A549 (cell line): ENCODE measurements around the gene SLC16A1. TPM values are rescaled to one million over a fixed set of nuclear protein-coding genes. Genes with fewer than 3 reads are reported as not detected.

Experiments
- ATAC-seq, 2 experiments: fragments of 200-7000 bp in 1 of 2; fragments of >200 bp in 1 of 2; cut with Nextera tagmentation in 1 of 2; cut with Tn5 transposase in 1 of 2; 3 replicates each; pipeline versions ENCODE4 v1.8.0 to v1.9.1; 2018 to 2020; ENCODE audit warnings: mild to moderate bottlenecking in 1 of 2, moderate library complexity in 1 of 2
- CTCF ChIA-PET: fragments of 300-600 bp; sonication (Branson Sonifier 250); formaldehyde crosslinking; extraction: SDS; loops from one replicate; lab custom pipeline; 2021; ENCODE audit warnings: antibody characterized with exemption, inconsistent platforms; lab: Yijun Ruan, JAX
- POLR2A ChIA-PET: fragments of 350-600 bp; formaldehyde crosslinking; extraction: SDS; loops from one replicate; lab custom pipeline; 2021; ENCODE audit warnings: antibody characterized with exemption, inconsistent platforms; lab: Yijun Ruan, JAX
- DNase-seq, 2 experiments: peaks; one replicate each; pipeline versions ENCODE4 v3.0.0 to v3.0.0-alpha.2; 2011 to 2016; ENCODE audit warnings: low read depth in 1 of 2, low spot score in 1 of 2
- FAIRE-seq: peaks from 2 replicates; lab custom pipeline; 2011; peaks lifted over from hg19 to GRCh38; lab: Jason Lieb, UNC
- H3K27ac ChIP-seq, 2 experiments: fragments of >200 bp; sonication (Bioruptor Twin); formaldehyde crosslinking; 3 replicates each; pipeline ENCODE4 v1.5.1; 2016 to 2017
- H3K4me1 ChIP-seq: fragments of >200 bp; sonication (Bioruptor Twin); formaldehyde crosslinking; 3 replicates; pipeline ENCODE4 v1.6.1; 2016
- H3K4me2 ChIP-seq: fragments of >200 bp; sonication (Bioruptor Twin); formaldehyde crosslinking; 3 replicates; pipeline ENCODE4 v1.6.1; 2016
- H3K4me3 ChIP-seq: fragments of >200 bp; sonication (Bioruptor Twin); formaldehyde crosslinking; 3 replicates; pipeline ENCODE4 v1.5.1; 2016
- H3K9me3 ChIP-seq: fragments of >200 bp; sonication (Bioruptor Twin); formaldehyde crosslinking; 3 replicates; pipeline ENCODE4 v1.6.1; 2016
- ATOH8 ChIP-seq: fragments of 250-450 bp; sonication (Bioruptor Pico); IDR thresholded peaks from 2 replicates; pipeline ENCODE4 v1.5.0; 2020; ENCODE audit warnings: low read depth, mild to moderate bottlenecking, moderate library complexity
- BCL3 ChIP-seq: fragments of >200 bp; sonication (Bioruptor Twin); formaldehyde crosslinking; IDR thresholded peaks from 3 replicates; pipeline ENCODE4 v1.6.1; 2016
- BHLHE40 ChIP-seq: IDR thresholded peaks from 2 replicates; pipeline ENCODE4 v1.6.1; 2012; ENCODE audit warnings: low read depth, low read length, inconsistent platforms
- CBX2 ChIP-seq: fragments of 200-600 bp; sonication (generic); IDR thresholded peaks from 2 replicates; pipeline ENCODE4 v1.6.1; 2016; ENCODE audit warnings: low read depth, mild to moderate bottlenecking, borderline replicate concordance
- EHF ChIP-seq: fragments of 250-450 bp; sonication (Bioruptor Pico); IDR thresholded peaks from 2 replicates; pipeline ENCODE4 v1.5.0; 2020; ENCODE audit warnings: mild to moderate bottlenecking
- EHMT2 ChIP-seq: fragments of 200-600 bp; sonication (generic); IDR thresholded peaks from 2 replicates; pipeline ENCODE4 v1.6.1; 2016; ENCODE audit warnings: antibody characterized with exemption, low read depth, mild to moderate bottlenecking, moderate library complexity
- EP300 ChIP-seq, 2 experiments: fragments of >200 bp; sonication (Bioruptor Twin); formaldehyde crosslinking; IDR thresholded peaks; 2 replicates in 1 of 2; 3 replicates in 1 of 2; pipeline ENCODE4 v1.6.1; 2016 to 2017
- ESRRA ChIP-seq: fragments of 150-350 bp; IDR thresholded peaks from 2 replicates; pipeline ENCODE4 v1.6.1; 2014; ENCODE audit warnings: mild to moderate bottlenecking, low read length, borderline replicate concordance
- FOXS1 ChIP-seq: fragments of 250-450 bp; sonication (Bioruptor Pico); IDR thresholded peaks from 2 replicates; pipeline ENCODE4 v1.5.0; 2020; ENCODE audit warnings: mild to moderate bottlenecking, moderate library complexity
- HEYL ChIP-seq: fragments of 250-450 bp; sonication (Bioruptor Pico); IDR thresholded peaks from 2 replicates; pipeline ENCODE4 v1.8.0; 2021; ENCODE audit warnings: mild to moderate bottlenecking, moderate library complexity
- HOXA7 ChIP-seq: fragments of 250-450 bp; sonication (Bioruptor Pico); IDR thresholded peaks from 2 replicates; pipeline ENCODE4 v1.5.0; 2020; ENCODE audit warnings: mild to moderate bottlenecking, moderate library complexity
- JUN ChIP-seq, 2 experiments: fragments of >200 bp; sonication (Bioruptor Twin); formaldehyde crosslinking; IDR thresholded peaks; 2 replicates in 1 of 2; 3 replicates in 1 of 2; pipeline ENCODE4 v1.6.1; 2016 to 2017
- KDM5A ChIP-seq: fragments of 200-600 bp; sonication (generic); IDR thresholded peaks from 2 replicates; pipeline ENCODE4 v1.6.1; 2016; ENCODE audit warnings: antibody characterized with exemption, mild to moderate bottlenecking
- MAFK ChIP-seq: fragments of 450-650 bp; IDR thresholded peaks from 2 replicates; pipeline ENCODE4 v1.6.1; 2014; ENCODE audit not compliant: partially characterized antibody
- MAX ChIP-seq: IDR thresholded peaks from 2 replicates; pipeline ENCODE4 v1.6.1; 2012
- MAZ ChIP-seq: fragments of 150-350 bp; IDR thresholded peaks from 2 replicates; pipeline ENCODE4 v1.6.1; 2014; ENCODE audit warnings: antibody characterized with exemption, low read depth, low read length, borderline replicate concordance
- NFE2L2 ChIP-seq: fragments of 150-350 bp; conservative IDR thresholded peaks from 2 replicates; pipeline ENCODE4 v1.6.1; 2014; ENCODE audit warnings: low read length
- NPAS2 ChIP-seq: fragments of 250-450 bp; sonication (Bioruptor Pico); IDR thresholded peaks from 2 replicates; pipeline ENCODE4 v1.8.0; 2022; ENCODE audit warnings: mild to moderate bottlenecking, moderate library complexity, borderline replicate concordance
- PHF8 ChIP-seq: fragments of 200-600 bp; sonication (generic); IDR thresholded peaks from 2 replicates; pipeline ENCODE4 v1.6.1; 2016; ENCODE audit warnings: low read depth, mild to moderate bottlenecking, antibody characterized with exemption, moderate library complexity, borderline replicate concordance
- POLR2A ChIP-seq: IDR thresholded peaks from 2 replicates; pipeline ENCODE4 v1.6.1; 2012; ENCODE audit warnings: mild to moderate bottlenecking, low read length
- POLR2AphosphoS2 ChIP-seq: conservative IDR thresholded peaks from 2 replicates; pipeline ENCODE4 v1.6.1; 2012; ENCODE audit warnings: low read length, improper control_type of control experiment, inconsistent platforms
- RAD21 ChIP-seq, 2 experiments: fragments of >200 bp in 1 of 2; sonication (Bioruptor Twin) in 1 of 2; formaldehyde crosslinking in 1 of 2; IDR thresholded peaks in 1 of 2; conservative IDR thresholded peaks in 1 of 2; 2 replicates in 1 of 2; 3 replicates in 1 of 2; pipeline ENCODE4 v1.6.1; 2012 to 2018; ENCODE audit warnings: inconsistent platforms in 1 of 2
- RARB ChIP-seq: fragments of 250-450 bp; sonication (Bioruptor Pico); IDR thresholded peaks from 2 replicates; pipeline ENCODE4 v1.8.0; 2021; ENCODE audit warnings: mild to moderate bottlenecking, moderate library complexity
- SMC3 ChIP-seq: fragments of >200 bp; sonication (Bioruptor Twin); formaldehyde crosslinking; IDR thresholded peaks from 3 replicates; pipeline ENCODE4 v1.6.1; 2018; ENCODE audit warnings: inconsistent platforms
- SREBF2 ChIP-seq: fragments of 450-650 bp; IDR thresholded peaks from 2 replicates; pipeline ENCODE4 v1.6.1; 2014; ENCODE audit warnings: mild to moderate bottlenecking, moderate library complexity
- TP53 ChIP-seq: fragments of 250-450 bp; sonication (Bioruptor Pico); IDR thresholded peaks from 2 replicates; pipeline ENCODE4 v1.5.0; 2021; ENCODE audit warnings: mild to moderate bottlenecking, moderate library complexity
- USF2 ChIP-seq: fragments of 450-650 bp; IDR thresholded peaks from 2 replicates; pipeline ENCODE4 v1.6.1; 2014; ENCODE audit warnings: antibody characterized with exemption
- ZC3H11A ChIP-seq: fragments of 450-650 bp; IDR thresholded peaks from 2 replicates; pipeline ENCODE4 v1.6.1; 2014; ENCODE audit warnings: antibody characterized with exemption, mild to moderate bottlenecking
- ZNF302 ChIP-seq: fragments of 250-450 bp; sonication (Bioruptor Pico); IDR thresholded peaks from 2 replicates; pipeline ENCODE4 v1.9.0; 2021; ENCODE audit warnings: inconsistent platforms, mild to moderate bottlenecking, moderate library complexity
- WGBS: methylation state at CpG from one replicate; pipeline ENCODE4 v1.1.6; 2017; ENCODE audit errors: missing lambda C conversion rate; 5-methylcytosine and 5-hydroxymethylcytosine counted together
- polyA plus RNA-seq, 4 experiments: library from polyadenylated mRNA; depleted of rRNA in 3 of 4; stranded (reverse); fragments of >200 nt; fragmentation: RNase III in 1 of 4; extraction: RNeasy Plus Mini Kit Qiagen cat#74134 plus additional on column Dnase treatment in 1 of 4; gene quantifications; 2 replicates in 3 of 4; 3 replicates in 1 of 4; pipeline ENCODE4 v1.2.3, GENCODE V29; 2011 to 2017

Gene SLC16A1
- polyA plus RNA-seq, 2 of the 4 experiments (the other 2 are of a cell fraction), result 42.7 to 70.2 TPM

- H3K4me2 ChIP-seq, result no peak overlapping the region
- POLR2A ChIA-PET, result no interaction called here
- H3K4me3 ChIP-seq, result no peak overlapping the region
- H3K4me1 ChIP-seq, result no peaks in the 10 kb centered on the region
- WGBS, result 98% methylated on average over 3 of the region's 3 CpGs
- CTCF ChIA-PET, result interaction anchor here (2.6 kb wide), 1 partner anchor 65 kb away, joined by 7 read pairs; no protein-coding TSS in a partner anchor
- H3K9me3 ChIP-seq, result no peaks in the 10 kb centered on the region
- DNase-seq (no peak), FAIRE-seq (no peak), ATAC-seq (no peak)
- no peak for TF ChIP-seq USF2
- TF ChIP-seq ZC3H11A, result no peak
- TF ChIP-seq FOXS1 (CRISPR knock-in tag), result no peak
- TF ChIP-seq EP300 (IDR thresholded peaks at IDR 0.05), result no peak
- TF ChIP-seq MAZ, result no peak
- TF ChIP-seq MAFK, result no peak
- H3K27ac ChIP-seq, result no peak overlapping the region
These were observed 9.3 kb downstream of the SLC16A1 start for GRCh38 chr1:112946683-112947082.

GRCh38 chr1:112939810-112940209, 16.2 kb downstream of the SLC16A1 start:
- CTCF ChIA-PET, result interaction anchor here (0.6 kb wide), 1 partner anchor 192 kb away, joined by 3 read pairs; no protein-coding TSS in a partner anchor
- Histone ChIP-seq H3K9me3 (no peaks in the 10 kb centered on the region), H3K27ac (no peak overlapping the region), H3K4me2 (no peak overlapping the region), H3K4me3 (no peak overlapping the region), H3K4me1 (peaks cover 34% of the 10 kb centered on the region)
- POLR2A ChIA-PET, result no interaction called here
- ATAC-seq (no peak), FAIRE-seq (no peak), DNase-seq (no peak)
- WGBS, result 96% methylated on average over 3 of the region's 3 CpGs
- TF ChIP-seq POLR2AphosphoS2, result no peak
- TF ChIP-seq FOXS1 (CRISPR knock-in tag), result no peak
- no peak for TF ChIP-seq SMC3
- no peak for TF ChIP-seq ZNF302 (CRISPR knock-in tag)
- no peak for TF ChIP-seq ESRRA
- no peak for TF ChIP-seq RARB
- TF ChIP-seq ATOH8 (CRISPR knock-in tag), result no peak
- TF ChIP-seq EP300 (IDR thresholded peaks at IDR 0.05), result no peak

GRCh38 chr1:112938210-112938609, 17.8 kb downstream of the SLC16A1 start:
- ChIA-PET CTCF (interaction anchor here (0.6 kb wide), 1 partner anchor 220 kb away, joined by 3 read pairs; no protein-coding TSS in a partner anchor), POLR2A (no interaction called here)
- DNase-seq (no peak), ATAC-seq (no peak), FAIRE-seq (no peak)
- 74% methylated on average over 3 of the region's 3 CpGs for WGBS
- peaks cover 42% of the 10 kb centered on the region for H3K4me1 ChIP-seq
- TF ChIP-seq USF2 (no peak), NPAS2 (CRISPR knock-in tag) (no peak), FOXS1 (CRISPR knock-in tag) (no peak), CBX2 (no peak), JUN (IDR thresholded peaks at IDR 0.05) (no peak), POLR2A (no peak), TP53 (CRISPR knock-in tag) (no peak), PHF8 (no peak), BCL3 (no peak), NFE2L2 (no peak), EHMT2 (no peak), HEYL (CRISPR knock-in tag) (no peak), EHF (no peak), KDM5A (no peak), HOXA7 (CRISPR knock-in tag) (no peak), MAX (no peak), ATOH8 (CRISPR knock-in tag) (no peak), BHLHE40 (no peak), SREBF2 (no peak), RAD21 (conservative IDR thresholded peaks at IDR 0.05 in 1 of 2, IDR thresholded peaks at IDR 0.05 in 1 of 2) (no peak)
- no peak overlapping the region for H3K4me3 ChIP-seq
- H3K4me2 ChIP-seq, result peak overlapping the region; percentile 62
- H3K27ac ChIP-seq, result peak overlapping the region; percentile 68 to 91; a peak in 3 of 6 replicates
- no peaks in the 10 kb centered on the region for H3K9me3 ChIP-seq
